Neural progenitor cell (in vitro differentiated cells): ENCODE results near the gene ZNF512.

Experiments
- EZH2 ChIP-seq: fragments of 200-600 bp; sonication (generic); IDR thresholded peaks from 2 replicates; pipeline ENCODE4 v1.6.1; 2017; ENCODE audit warnings: antibody characterized with exemption, mild to moderate bottlenecking, moderate library complexity
- TF ChIP-seq, protein P1 (sequence below): fragments of 200-600 bp; sonication (generic); IDR thresholded peaks from 2 replicates; pipeline ENCODE4 v1.5.1; 2017; ENCODE audit warnings: antibody characterized with exemption, mild to moderate bottlenecking

- TF ChIP-seq, protein P1, sequence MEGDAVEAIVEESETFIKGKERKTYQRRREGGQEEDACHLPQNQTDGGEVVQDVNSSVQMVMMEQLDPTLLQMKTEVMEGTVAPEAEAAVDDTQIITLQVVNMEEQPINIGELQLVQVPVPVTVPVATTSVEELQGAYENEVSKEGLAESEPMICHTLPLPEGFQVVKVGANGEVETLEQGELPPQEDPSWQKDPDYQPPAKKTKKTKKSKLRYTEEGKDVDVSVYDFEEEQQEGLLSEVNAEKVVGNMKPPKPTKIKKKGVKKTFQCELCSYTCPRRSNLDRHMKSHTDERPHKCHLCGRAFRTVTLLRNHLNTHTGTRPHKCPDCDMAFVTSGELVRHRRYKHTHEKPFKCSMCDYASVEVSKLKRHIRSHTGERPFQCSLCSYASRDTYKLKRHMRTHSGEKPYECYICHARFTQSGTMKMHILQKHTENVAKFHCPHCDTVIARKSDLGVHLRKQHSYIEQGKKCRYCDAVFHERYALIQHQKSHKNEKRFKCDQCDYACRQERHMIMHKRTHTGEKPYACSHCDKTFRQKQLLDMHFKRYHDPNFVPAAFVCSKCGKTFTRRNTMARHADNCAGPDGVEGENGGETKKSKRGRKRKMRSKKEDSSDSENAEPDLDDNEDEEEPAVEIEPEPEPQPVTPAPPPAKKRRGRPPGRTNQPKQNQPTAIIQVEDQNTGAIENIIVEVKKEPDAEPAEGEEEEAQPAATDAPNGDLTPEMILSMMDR, result no peak
- no peak for TF ChIP-seq EZH2
These were observed 32.5 kb downstream of the ZNF512 start for GRCh38 chr2:27615316-27615715.
